22Rv1 (cell line): ENCODE measurements around the gene ITGB3.

ENCODE experiments used
- CTCF ChIP-seq: fragments of 450-650 bp; IDR thresholded peaks from 2 replicates; pipeline ENCODE4 v1.5.1; 2017; ENCODE audit warnings: mild to moderate bottlenecking
- ZFX ChIP-seq: fragments of 450-650 bp; IDR thresholded peaks from 2 replicates; pipeline ENCODE4 v1.6.1; 2017; ENCODE audit warnings: antibody characterized with exemption, borderline replicate concordance

- TF ChIP-seq CTCF (peak; percentile 72), ZFX (no peak)
Measured at GRCh38 chr17:47253541-47254402, at the start of gene ITGB3.
